SK-N-SH treated with all-trans-retinoic acid at 6 μM for 48 hours (cell line): ENCODE measurements around the gene FTCD.
A peak's percentile ranks its signal among the peaks of the same experiment; 100 is the strongest.

ENCODE experiments used
- ATAC-seq: fragments of 200-7000 bp; cut with Tn5 transposase; 3 replicates; pipeline ENCODE4 v1.9.1; 2020; ENCODE audit warnings: mild to moderate bottlenecking, moderate library complexity
- ARNTL ChIP-seq: fragments of 450-650 bp; formaldehyde crosslinking; IDR thresholded peaks from 2 replicates; pipeline ENCODE4 v1.5.0; 2020; ENCODE audit warnings: low read depth, mild to moderate bottlenecking, moderate library complexity, borderline replicate concordance
- BACH2 ChIP-seq: fragments of 250-450 bp; sonication (Bioruptor Pico); IDR thresholded peaks from 2 replicates; pipeline ENCODE4 v1.9.0; 2021; ENCODE audit warnings: mild to moderate bottlenecking, borderline replicate concordance
- CREB5 ChIP-seq: fragments of 250-450 bp; sonication (Bioruptor Pico); IDR thresholded peaks from 2 replicates; pipeline ENCODE4 v1.5.1; 2020; ENCODE audit warnings: low read depth, mild to moderate bottlenecking, moderate library complexity
- CSRNP3 ChIP-seq: fragments of 250-450 bp; sonication (Bioruptor Pico); IDR thresholded peaks from 2 replicates; pipeline ENCODE4 v1.5.1; 2021; ENCODE audit warnings: mild to moderate bottlenecking, moderate library complexity
- ESRRG ChIP-seq: fragments of 250-450 bp; sonication (Bioruptor Pico); IDR thresholded peaks from 2 replicates; pipeline ENCODE4 v1.6.1; 2021; ENCODE audit warnings: mild to moderate bottlenecking
- GLIS3 ChIP-seq: fragments of 250-450 bp; sonication (Bioruptor Pico); IDR thresholded peaks from 2 replicates; pipeline ENCODE4 v1.5.0; 2020; ENCODE audit warnings: mild to moderate bottlenecking, moderate library complexity
- ISL1 ChIP-seq: fragments of 250-450 bp; sonication (Bioruptor Pico); IDR thresholded peaks from 2 replicates; pipeline ENCODE4 v2.1.2; 2022; ENCODE audit warnings: mild to moderate bottlenecking, moderate library complexity
- OSR1 ChIP-seq: fragments of 250-450 bp; sonication (Bioruptor Pico); IDR thresholded peaks from 2 replicates; pipeline ENCODE4 v1.8.0; 2022; ENCODE audit warnings: moderate library complexity, mild to moderate bottlenecking, inconsistent platforms
- PPARA ChIP-seq: fragments of 250-450 bp; sonication (Bioruptor Pico); IDR thresholded peaks from 2 replicates; pipeline ENCODE4 v1.5.0; 2020; ENCODE audit warnings: mild to moderate bottlenecking, borderline replicate concordance
- RARB ChIP-seq: fragments of 250-450 bp; sonication (Bioruptor Pico); IDR thresholded peaks from 2 replicates; pipeline ENCODE4 v1.8.0; 2021; ENCODE audit warnings: mild to moderate bottlenecking, moderate library complexity
- SNAI2 ChIP-seq: fragments of 250-450 bp; sonication (Bioruptor Pico); IDR thresholded peaks from 2 replicates; pipeline ENCODE4 v1.5.0; 2020; ENCODE audit warnings: mild to moderate bottlenecking, moderate library complexity
- TCF4 ChIP-seq: fragments of 250-450 bp; sonication (Bioruptor Pico); IDR thresholded peaks from 2 replicates; pipeline ENCODE4 v1.8.0; 2021; ENCODE audit warnings: mild to moderate bottlenecking, moderate library complexity, borderline replicate concordance
- TOX ChIP-seq: fragments of 250-450 bp; sonication (Bioruptor Pico); IDR thresholded peaks from 2 replicates; pipeline ENCODE4 v1.8.0; 2021; ENCODE audit warnings: mild to moderate bottlenecking, moderate library complexity, borderline replicate concordance
- ZC3H10 ChIP-seq: fragments of 250-450 bp; sonication (Bioruptor Pico); IDR thresholded peaks from 2 replicates; pipeline ENCODE4 v1.5.1; 2021; ENCODE audit warnings: mild to moderate bottlenecking, moderate library complexity
- ZFP3 ChIP-seq: fragments of 250-450 bp; sonication (Bioruptor Pico); IDR thresholded peaks from 2 replicates; pipeline ENCODE4 v1.5.0; 2020; ENCODE audit warnings: mild to moderate bottlenecking, moderate library complexity
- ZFP30 ChIP-seq: fragments of 450-650 bp; formaldehyde crosslinking; IDR thresholded peaks from 2 replicates; pipeline ENCODE4 v1.5.0; 2022; ENCODE audit warnings: mild to moderate bottlenecking, moderate library complexity
- ZNF565 ChIP-seq: fragments of 450-650 bp; formaldehyde crosslinking; conservative IDR thresholded peaks from 2 replicates; pipeline ENCODE4 v1.5.0; 2020; ENCODE audit warnings: low read depth, mild to moderate bottlenecking, moderate library complexity
- ZNF70 ChIP-seq: fragments of 450-650 bp; formaldehyde crosslinking; IDR thresholded peaks from 2 replicates; pipeline ENCODE4 v1.5.0; 2020; ENCODE audit warnings: mild to moderate bottlenecking, moderate library complexity
- ZNF8 ChIP-seq: fragments of 450-650 bp; formaldehyde crosslinking; IDR thresholded peaks from 2 replicates; pipeline ENCODE4 v1.5.0; 2020; ENCODE audit warnings: mild to moderate bottlenecking, moderate library complexity
- TF ChIP-seq, protein P1 (sequence below): fragments of 250-450 bp; sonication (Bioruptor Pico); IDR thresholded peaks from 2 replicates; pipeline ENCODE4 v1.8.0; 2020; ENCODE audit warnings: mild to moderate bottlenecking, moderate library complexity, borderline replicate concordance
- TF ChIP-seq, protein P2 (sequence below): fragments of 250-450 bp; sonication (Bioruptor Pico); IDR thresholded peaks from 2 replicates; pipeline ENCODE4 v1.8.0; 2021; ENCODE audit warnings: low read depth, mild to moderate bottlenecking, moderate library complexity, borderline replicate concordance

The FTCD gene

DNA sequence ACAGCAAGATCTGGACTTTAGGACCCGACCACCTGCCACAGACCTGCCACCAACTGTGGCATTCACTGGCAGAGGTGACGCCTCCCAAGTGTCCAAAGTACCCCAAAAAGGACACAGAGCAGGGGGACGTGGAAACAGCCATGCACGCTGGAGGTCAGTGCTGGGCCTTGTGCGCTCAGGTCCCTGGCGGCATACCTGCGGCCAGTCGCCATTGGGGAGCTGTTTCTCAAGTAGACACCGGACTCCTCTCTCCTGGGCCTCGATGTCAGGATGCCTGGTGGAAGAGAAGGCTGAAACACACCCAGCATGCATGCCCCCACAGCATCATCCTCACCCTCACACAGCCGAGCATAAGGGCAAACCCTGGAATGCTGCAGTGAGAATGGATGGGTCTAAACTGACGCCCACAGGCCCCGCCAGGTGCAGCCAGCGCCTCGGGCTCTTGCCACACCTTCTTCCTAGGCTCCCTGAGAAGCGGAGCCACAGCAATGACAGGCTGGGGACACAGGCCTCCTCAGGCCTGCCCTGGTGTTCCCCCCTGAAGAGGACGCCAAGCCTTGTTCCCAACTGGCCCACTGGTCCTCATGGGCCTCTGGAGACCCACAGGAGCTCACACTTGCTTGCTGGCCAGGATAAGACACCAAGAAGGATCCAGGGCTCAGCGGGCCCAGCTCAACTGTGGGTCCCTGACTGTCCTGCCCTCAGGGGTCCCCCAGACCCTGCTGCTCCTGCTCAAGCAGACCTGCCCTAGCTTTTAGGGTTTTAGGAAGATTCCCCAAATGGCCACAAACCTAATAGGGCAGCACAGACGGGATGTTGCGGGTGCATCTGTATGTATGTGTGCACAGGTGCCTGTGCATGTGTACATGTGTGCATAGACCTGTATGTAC is 36.6 kb upstream of the FTCD start:
- TF ChIP-seq SNAI2 (no peak), TOX (CRISPR knock-in tag) (no peak), CSRNP3 (no peak), ESRRG (CRISPR knock-in tag) (no peak), ZNF70 (no peak), TCF4 (no peak), OSR1 (CRISPR knock-in tag) (no peak), ZC3H10 (CRISPR knock-in tag) (no peak), BACH2 (CRISPR knock-in tag) (no peak), PPARA (CRISPR knock-in tag) (no peak), RARB (CRISPR knock-in tag) (no peak), ZFP30 (no peak), CREB5 (CRISPR knock-in tag) (no peak)
- TF ChIP-seq, protein P1, sequence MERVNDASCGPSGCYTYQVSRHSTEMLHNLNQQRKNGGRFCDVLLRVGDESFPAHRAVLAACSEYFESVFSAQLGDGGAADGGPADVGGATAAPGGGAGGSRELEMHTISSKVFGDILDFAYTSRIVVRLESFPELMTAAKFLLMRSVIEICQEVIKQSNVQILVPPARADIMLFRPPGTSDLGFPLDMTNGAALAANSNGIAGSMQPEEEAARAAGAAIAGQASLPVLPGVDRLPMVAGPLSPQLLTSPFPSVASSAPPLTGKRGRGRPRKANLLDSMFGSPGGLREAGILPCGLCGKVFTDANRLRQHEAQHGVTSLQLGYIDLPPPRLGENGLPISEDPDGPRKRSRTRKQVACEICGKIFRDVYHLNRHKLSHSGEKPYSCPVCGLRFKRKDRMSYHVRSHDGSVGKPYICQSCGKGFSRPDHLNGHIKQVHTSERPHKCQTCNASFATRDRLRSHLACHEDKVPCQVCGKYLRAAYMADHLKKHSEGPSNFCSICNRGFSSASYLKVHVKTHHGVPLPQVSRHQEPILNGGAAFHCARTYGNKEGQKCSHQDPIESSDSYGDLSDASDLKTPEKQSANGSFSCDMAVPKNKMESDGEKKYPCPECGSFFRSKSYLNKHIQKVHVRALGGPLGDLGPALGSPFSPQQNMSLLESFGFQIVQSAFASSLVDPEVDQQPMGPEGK (CRISPR knock-in tag) = no peak
- TF ChIP-seq, protein P2, sequence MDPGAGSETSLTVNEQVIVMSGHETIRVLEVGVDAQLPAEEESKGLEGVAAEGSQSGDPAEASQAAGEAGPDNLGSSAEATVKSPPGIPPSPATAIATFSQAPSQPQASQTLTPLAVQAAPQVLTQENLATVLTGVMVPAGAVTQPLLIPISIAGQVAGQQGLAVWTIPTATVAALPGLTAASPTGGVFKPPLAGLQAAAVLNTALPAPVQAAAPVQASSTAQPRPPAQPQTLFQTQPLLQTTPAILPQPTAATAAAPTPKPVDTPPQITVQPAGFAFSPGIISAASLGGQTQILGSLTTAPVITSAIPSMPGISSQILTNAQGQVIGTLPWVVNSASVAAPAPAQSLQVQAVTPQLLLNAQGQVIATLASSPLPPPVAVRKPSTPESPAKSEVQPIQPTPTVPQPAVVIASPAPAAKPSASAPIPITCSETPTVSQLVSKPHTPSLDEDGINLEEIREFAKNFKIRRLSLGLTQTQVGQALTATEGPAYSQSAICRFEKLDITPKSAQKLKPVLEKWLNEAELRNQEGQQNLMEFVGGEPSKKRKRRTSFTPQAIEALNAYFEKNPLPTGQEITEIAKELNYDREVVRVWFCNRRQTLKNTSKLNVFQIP (CRISPR knock-in tag) = no peak
- ATAC-seq = no peak

- peak; percentile 90 for ATAC-seq
- TF ChIP-seq ZNF8 (CRISPR knock-in tag) (no peak), SNAI2 (no peak), RARB (CRISPR knock-in tag) (no peak), ZFP3 (CRISPR knock-in tag) (no peak), PPARA (CRISPR knock-in tag) (no peak), GLIS3 (CRISPR knock-in tag) (no peak), OSR1 (CRISPR knock-in tag) (no peak), CSRNP3 (no peak), ZNF565 (CRISPR knock-in tag) (no peak), ARNTL (CRISPR knock-in tag) (no peak), CREB5 (CRISPR knock-in tag) (no peak), TOX (CRISPR knock-in tag) (no peak), ISL1 (CRISPR knock-in tag) (no peak)
- TF ChIP-seq, protein P1 (CRISPR knock-in tag) = no peak
Observed at GRCh38 chr21:46191257-46191685, 35.9 kb upstream of the FTCD start.
